ENCODE results near the gene MPPE1. TPM values are rescaled to one million over a fixed set of nuclear protein-coding genes. Genes with fewer than 3 reads are reported as not detected.

The MPPE1 gene
- total RNA-seq, 1 experiment from 2014 or later = 21.4 TPM

DNA sequence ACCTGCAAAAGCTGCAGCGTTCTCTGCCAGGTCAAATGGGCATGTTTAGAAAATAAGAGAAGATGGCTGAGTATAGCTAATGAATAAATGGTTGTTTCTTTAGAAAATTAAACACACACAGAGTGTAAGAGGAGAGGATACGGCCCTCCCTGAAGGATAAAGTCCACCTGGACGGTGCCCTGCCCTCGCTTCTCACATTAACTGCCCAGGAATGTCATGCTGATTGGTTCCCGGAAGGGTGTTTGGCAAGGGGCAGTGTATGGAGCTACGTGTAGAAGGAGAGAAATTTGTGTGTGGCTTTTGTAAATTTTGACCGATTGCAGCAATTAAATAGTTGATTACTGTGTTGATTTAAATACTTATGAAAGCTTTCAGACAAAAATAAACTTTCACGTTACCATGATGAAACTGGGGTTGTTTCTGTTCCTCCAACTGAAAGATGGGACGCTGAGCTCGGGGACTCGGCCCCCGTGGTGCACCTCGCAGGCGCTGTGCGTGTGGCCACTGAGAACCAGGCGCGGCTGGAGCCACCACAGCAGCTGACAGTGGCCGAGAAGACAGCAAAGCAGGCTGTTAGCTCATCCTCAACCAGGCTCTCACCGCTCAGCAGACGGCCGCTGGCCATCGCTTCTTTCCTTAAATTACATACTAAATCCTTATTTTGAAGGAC lies 22.7 kb downstream of the MPPE1 start:
- no peak overlapping the region for H3K9ac ChIP-seq (ENCODE audit: low read length)
- H3K4me1 ChIP-seq (ENCODE audit: control insufficient read depth in 1 of 2, insufficient read depth in 2 of 2, low read length in 2 of 2) = peaks cover 10 to 13% of the 10 kb centered on the region in 2 experiments; a peak in 3 of 4 replicates
- POLR2A ChIA-PET = no interaction called here
- no peaks in the 10 kb centered on the region for H3K9me3 ChIP-seq (ENCODE audit: control insufficient read depth in 1 of 2, insufficient read depth in 1 of 2, low read depth in 1 of 2, low read length in 2 of 2)
- no peaks in the 10 kb centered on the region for H3K9me2 ChIP-seq (ENCODE audit: insufficient read depth)
- H4K20me1 ChIP-seq (ENCODE audit: insufficient read depth) = no peaks in the 10 kb centered on the region
- DNase-seq (ENCODE audit: low read depth, low spot score) (no peak), ATAC-seq (no peak)
- H3K27ac ChIP-seq (ENCODE audit: low read depth, low read length) = no peak overlapping the region
- no peak overlapping the region for H2AFZ ChIP-seq (ENCODE audit: low read depth, low read length, poor library complexity, severe bottlenecking)
- H3K4me2 ChIP-seq (ENCODE audit: low read length) = no peak overlapping the region
- RAD21 ChIA-PET (ENCODE audit: low non-redundant PET in 1 of 2, low total read pairs in 2 of 2, uncharacterized antibody in 2 of 2, unreplicated experiment in 2 of 2) = no interaction called here
- no TSS peak for BruUV-seq (replicated peaks)
- no peak overlapping the region for H3K4me3 ChIP-seq (replicated peaks in 1 of 2; ENCODE audit: low read depth in 1 of 2, low read length in 2 of 2)
- H3K36me3 ChIP-seq (ENCODE audit: control insufficient read depth in 1 of 2, insufficient read depth in 2 of 2, low read length in 2 of 2) = no peaks in the 10 kb centered on the region; a peak in 1 of 4 replicates
- intact Hi-C loops (cut with micrococcal nuclease) = no loop called here
- TF ChIP-seq SIN3A (IDR thresholded peaks at IDR 0.05; ENCODE audit: low read depth) = no peak
- TF ChIP-seq, protein P1, sequence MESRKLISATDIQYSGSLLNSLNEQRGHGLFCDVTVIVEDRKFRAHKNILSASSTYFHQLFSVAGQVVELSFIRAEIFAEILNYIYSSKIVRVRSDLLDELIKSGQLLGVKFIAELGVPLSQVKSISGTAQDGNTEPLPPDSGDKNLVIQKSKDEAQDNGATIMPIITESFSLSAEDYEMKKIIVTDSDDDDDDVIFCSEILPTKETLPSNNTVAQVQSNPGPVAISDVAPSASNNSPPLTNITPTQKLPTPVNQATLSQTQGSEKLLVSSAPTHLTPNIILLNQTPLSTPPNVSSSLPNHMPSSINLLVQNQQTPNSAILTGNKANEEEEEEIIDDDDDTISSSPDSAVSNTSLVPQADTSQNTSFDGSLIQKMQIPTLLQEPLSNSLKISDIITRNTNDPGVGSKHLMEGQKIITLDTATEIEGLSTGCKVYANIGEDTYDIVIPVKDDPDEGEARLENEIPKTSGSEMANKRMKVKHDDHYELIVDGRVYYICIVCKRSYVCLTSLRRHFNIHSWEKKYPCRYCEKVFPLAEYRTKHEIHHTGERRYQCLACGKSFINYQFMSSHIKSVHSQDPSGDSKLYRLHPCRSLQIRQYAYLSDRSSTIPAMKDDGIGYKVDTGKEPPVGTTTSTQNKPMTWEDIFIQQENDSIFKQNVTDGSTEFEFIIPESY (IDR thresholded peaks at IDR 0.05; ENCODE audit: extremely low read depth, insufficient replicate concordance, low read length) = no peak
- no peak for TF ChIP-seq TCF7L2 (IDR thresholded peaks at IDR 0.05; ENCODE audit: borderline replicate concordance, extremely low read depth, insufficient read depth, insufficient read length)
- TF ChIP-seq POLR2AphosphoS5 (IDR thresholded peaks at IDR 0.05; ENCODE audit: low read depth, low read length) = no peak
- TF ChIP-seq CEBPB (IDR thresholded peaks at IDR 0.05; ENCODE audit: low read depth) = no peak
- no peak for TF ChIP-seq EZH2phosphoT487 (IDR thresholded peaks at IDR 0.05; ENCODE audit: borderline replicate concordance)
- TF ChIP-seq JUND (IDR thresholded peaks at IDR 0.05) = no peak
- H3K79me2 ChIP-seq (ENCODE audit: insufficient read depth, low read length) = no peaks in the 10 kb centered on the region
- no peaks in the 10 kb centered on the region for H3K27me3 ChIP-seq (ENCODE audit: insufficient read depth, low read length)
- CTCF ChIA-PET = no interaction called here

All from HCT116 (cell line).